Islet of Langerhans (tissue), 1 donor: ENCODE measurements around the gene C1QL1.

Source experiments
- FAIRE-seq: peaks from one replicate; lab custom pipeline; 2011; peaks lifted over from hg19 to GRCh38; lab: Jason Lieb, UNC

Gene C1QL1

DNA sequence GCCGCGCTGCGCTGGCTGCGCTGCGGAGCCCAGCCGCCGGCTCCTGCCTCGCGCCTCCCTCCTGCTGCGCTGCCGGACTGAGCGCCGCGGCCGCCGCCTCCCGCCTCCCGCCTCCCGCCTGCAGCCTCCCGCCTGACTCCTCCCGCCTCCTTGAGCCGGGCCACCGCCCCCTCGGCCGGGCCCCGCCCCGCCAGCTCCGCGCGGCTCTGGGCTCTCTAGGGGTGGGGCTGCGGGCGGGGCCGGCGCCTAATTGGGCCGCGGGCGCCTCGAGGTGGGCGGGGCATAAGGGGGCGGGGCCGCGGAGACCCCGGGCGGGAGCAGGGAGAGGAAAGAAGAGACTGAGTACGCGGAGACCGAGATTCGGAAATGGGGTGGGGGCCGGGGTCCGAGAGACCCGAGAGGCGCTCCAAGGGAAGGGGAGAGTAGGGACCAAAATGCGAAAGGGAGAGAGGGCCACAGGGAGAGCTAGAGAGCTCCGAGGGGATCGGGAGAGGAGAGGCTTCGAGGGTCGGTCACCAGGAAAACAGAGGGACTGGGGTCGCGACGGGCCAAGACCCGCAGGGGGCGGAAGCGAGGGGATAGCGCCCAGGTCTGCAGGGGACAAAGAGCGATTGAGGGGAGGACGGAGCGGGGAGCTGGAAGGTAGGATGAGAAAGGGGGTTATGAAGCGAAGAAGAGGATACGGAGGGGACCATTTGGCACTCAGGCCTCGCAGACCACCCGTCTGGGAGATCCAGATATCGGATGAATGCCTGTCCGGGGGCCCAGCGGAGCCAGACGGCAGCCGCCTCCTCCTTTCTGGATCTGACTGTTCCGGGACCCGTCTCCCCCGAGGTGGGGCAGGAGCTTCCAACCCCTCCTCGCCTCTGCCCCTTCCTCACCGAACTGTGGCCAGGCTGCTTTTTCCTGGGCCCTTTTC lies at the start of gene C1QL1:
Gene C1QL1 (minus strand): TSS at position 79 of the 919 bp plus-strand sequence. CDS start 255 bp downstream, outside the sequence.
- FAIRE-seq = no peak

DNA sequence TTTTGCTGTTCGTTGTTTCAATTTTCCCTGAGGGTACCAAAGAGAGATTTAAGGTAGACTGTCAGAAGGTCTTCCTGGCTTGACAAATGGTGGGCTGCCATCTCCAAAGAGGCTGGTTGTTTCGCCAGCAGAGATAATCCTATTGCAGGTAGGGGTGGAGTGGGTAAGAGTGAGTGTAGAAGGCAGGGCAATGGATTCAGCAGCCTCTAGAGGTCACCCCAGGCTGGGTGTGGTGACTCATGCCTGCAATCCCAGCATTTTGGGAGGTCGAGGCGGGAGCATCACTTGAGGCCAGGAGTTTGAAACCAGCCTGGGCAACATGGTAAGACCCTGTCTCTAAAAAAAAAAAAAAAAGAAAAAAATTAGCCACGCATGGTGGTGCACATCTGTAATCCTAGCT lies 48.7 kb upstream of the C1QL1 start:
- FAIRE-seq = no peak

DNA sequence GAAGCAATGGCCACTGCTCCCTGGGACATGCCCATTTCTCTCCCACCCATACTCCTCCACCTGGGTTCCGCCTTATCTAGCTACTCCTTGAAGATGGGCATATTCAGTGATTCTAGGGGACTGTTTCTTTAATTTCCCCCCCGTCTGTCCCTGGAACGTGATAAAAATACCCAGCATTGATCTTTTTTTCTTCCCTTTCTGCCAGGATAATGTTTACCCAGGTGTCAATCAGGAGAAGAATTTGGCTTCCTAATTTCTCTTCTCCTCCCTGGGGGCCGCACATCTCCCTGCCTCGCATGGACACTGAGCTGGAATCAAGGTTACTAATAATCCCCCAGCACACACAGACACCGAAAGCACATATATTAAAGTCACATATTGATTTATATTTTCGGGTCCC lies 48.1 kb upstream of the C1QL1 start:
- no peak for FAIRE-seq

DNA sequence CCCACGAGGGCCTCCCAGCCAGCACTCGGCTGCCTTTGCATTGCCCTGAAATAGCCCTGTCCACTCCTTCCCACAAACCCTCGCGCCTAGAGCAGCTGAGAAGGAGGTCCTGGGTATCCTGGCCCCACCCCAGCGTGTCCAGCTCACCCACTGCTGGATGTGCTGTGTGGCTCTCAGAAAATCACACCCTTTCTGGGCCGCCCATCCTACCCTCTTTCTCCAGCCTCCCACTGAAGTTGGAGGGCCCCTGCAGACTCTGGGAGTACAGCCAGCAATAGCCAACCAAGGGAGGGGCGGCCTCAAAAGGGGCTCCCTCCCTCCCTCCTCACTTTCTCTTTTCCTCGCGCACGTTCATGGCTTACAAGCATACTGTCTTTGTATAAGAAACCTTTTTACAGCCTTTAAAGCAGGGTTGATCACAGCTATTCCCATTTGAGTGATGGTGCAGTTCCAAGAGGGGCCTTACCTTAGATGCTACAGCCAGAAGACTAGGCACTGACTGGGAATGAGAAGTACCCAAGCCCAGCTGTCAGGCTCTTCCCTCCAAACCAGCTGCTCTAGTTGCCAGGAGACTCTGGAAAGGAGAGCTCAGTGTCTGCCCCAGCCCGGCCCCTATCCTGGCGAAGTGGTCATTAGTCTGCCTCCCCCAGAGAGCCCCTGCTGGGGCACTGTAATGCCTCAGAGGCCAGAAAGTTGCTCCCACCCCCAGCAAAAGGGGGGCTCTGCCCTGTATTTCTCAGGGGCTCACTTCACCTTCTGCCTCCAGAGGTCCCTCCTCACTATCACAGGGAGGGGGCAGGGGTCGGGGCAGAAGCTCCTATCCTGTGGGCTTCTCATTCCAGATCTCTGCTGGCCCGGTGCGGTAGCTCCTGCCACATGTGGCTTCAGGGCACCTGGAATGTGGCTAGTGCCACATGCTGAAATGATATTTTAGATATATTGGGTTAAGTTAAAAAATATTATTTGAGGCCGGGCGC lies 45.2 kb upstream of the C1QL1 start:
- no peak for FAIRE-seq

DNA sequence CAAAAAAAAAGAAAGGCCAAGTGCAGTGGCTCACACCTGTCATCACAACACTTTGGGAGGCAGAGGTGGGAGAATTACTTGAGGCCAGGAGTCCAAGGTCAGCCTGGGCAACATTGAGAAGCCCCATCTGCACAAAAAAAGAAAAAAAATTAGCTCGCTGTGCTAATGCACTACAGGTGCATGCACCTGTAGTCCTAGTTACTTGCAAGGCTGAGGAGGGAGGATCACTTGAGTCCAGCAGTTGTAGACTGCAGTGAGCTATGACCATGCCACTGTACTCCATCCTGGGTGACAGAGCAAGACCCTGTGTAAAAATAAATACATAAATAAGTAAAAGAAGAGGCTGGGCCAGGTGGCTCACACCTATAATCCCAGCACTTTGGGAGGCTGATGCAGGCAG lies 43.7 kb upstream of the C1QL1 start:
- no peak for FAIRE-seq

DNA sequence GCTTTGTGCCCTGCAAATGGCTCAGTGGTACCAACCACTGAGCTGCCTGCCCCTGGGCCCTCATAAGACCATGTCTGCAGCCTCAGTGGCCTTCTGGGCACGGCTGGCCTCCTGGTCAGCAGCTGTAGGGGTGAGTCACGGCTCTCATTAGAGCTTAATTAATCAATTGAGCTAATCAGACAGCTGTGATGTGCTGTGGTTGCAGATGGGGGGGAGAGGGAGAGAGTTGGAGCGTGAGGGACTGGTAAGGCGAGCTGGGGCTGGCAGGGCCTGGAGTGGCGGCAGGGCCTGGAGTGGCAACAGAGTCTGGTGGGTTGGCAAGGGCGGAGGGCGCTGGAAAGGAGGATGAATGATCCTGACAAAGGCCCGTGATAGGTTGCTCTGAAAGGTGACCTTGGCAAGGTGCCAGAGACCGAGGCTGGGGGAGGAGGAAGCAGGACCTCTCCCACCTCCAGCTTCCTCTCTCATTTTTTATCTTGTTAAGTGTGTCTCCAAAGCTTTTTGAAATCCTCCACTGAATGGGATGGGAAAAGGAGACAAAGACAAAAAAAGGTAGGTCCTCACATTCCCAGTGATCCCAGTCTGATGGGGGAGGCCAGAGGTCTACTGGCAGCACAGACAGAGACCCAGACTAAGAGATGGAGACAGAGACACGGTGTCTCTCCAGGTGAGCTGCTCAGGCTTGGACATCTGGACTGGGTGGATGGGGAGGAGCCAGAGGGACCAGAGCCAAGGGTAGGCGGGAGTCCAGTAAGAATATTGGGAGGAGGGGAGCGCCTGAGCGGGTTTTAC lies 41.8 kb upstream of the C1QL1 start:
- no peak for FAIRE-seq

DNA sequence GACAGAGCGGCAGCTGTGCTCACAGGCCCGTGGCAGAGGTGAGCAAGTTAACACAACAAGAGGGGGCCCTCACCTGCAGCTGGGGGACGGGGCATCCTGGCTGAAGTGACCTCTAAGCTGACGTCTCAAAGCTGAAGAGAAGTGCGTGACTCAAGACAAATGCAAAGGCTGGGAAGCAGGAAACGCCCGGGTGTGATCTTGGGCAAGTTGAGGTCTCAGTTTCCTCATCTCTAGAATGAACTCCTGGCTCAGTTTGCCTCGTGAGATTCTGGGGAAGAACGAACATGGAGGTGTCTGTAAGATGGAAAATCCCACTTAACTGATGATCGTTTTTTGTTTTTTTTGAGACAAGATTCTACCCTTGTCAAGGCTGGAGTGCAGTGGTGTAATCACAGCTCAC lies 40.1 kb upstream of the C1QL1 start:
- FAIRE-seq = no peak

DNA sequence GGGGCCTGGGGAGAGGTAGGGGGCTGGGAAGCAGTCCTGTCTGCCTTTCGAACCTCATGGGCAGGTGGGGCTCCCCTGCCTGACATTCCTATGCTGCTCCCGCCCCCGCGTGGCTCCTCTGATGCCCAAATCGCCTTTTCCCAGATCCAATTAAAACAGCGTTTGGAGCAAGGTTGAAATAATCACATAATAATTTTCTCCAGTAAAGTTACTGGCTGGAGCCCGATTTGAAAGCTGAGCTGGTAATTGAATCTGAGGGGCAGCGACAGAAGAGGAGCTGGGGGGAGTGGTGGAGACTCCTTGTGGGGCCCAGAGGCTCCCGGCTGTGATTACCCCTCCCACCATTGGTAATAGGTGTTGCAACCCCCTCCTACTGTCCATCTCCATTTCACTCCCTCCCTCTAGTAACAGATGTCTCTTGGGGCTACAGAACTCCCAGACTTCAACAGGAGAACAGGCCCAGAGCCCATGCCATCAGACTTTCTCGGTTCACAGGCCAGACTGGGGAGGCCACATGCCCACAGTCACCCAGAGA lies 38.9 kb upstream of the C1QL1 start:
- FAIRE-seq = no peak

DNA sequence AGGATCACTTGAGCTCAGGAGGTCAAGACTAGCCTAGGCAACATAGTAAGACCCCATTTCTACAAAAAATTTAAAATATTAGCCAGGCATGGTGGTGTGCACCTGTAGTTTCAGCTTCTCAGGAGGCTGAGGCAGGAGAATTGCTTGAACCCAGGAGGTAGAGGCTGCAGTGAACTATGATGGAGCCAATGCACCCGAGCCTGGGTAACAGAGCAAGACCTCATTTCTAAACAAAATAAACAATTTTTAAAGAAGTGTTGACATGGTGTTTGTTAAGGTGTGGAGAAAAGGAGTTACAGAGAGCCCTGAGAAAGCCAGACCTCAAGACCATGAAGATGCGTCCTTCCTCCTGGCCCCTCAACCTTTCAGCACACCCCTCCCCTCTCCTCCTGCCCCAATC lies 37.6 kb upstream of the C1QL1 start:
- no peak for FAIRE-seq

DNA sequence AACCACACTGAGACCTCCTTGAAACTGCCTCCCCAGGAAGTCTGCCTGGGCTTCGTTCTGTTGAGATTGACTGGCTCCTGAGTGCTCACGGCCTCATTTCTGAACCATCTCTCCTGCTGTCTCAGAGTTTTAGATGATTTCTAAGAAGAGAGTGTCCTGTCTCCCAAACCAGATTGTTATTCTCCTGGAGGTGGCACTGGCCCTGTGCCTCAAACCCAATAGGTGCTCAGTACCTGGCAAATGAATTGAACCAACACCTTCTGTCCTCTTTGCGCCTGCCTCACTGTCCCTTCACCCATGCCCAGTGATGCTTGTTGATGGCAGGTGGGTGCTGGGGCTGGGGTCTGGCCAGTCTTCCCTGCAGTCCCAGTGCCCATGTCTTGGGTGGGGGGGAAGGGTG lies 36.3 kb upstream of the C1QL1 start:
- FAIRE-seq = no peak

DNA sequence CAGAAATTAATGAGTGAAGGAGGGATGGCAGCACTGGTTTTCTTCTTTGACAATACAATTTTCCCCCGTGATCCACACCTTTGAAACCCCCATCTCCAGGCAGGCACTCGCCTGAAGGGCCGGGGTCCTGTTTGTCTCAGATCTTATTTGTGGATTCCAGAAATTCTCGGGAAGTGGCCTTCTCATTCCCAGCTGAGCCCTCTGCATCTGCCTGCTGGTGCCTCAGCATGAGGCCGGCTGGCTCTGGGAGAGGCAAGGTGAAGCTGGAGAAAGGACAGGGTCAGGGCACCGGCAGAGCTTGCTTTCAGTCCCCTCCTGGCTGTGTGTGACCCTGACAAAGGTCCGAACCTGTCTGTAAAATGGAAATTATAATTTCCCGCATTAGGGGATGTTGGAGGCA lies 35.8 kb upstream of the C1QL1 start:
- no peak for FAIRE-seq

DNA sequence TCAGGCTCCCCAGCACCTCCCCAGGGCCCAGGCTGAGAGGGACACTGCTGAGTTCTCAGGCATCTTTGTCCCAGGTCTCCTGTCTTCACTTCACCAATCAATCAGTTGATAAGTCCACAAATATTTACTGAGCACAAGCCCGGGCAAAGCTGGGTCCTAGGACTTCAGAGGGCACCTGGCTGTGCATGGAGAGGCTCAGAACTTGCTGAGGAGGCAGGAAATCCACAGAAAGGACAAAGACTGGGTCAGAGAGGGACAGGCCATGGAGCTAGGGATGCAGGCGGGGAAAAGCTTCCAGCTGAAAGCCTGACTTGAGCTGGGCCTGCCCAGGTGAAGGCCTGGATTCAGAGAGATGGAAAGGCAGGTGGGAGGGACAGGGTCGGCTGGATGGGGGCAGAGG lies 33.2 kb upstream of the C1QL1 start:
- no peak for FAIRE-seq

DNA sequence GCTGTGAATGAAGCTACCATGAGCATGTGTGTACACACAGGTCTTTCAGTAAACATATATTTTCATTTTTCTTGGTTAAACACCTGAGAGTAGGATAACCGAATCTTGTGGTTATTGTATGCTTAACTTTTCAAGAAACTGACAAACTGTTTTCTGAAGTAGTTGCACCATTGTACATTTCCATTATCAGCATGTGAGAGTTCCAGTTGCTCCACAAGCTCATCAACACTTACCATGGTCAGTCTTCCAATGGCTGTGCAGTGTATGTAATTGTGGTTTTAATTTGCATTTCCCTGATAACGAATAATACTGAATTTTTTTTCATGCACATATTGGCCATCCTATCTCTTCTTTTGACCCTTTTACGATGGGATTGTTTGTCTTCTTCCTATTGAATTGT lies 31.3 kb upstream of the C1QL1 start:
- no peak for FAIRE-seq

DNA sequence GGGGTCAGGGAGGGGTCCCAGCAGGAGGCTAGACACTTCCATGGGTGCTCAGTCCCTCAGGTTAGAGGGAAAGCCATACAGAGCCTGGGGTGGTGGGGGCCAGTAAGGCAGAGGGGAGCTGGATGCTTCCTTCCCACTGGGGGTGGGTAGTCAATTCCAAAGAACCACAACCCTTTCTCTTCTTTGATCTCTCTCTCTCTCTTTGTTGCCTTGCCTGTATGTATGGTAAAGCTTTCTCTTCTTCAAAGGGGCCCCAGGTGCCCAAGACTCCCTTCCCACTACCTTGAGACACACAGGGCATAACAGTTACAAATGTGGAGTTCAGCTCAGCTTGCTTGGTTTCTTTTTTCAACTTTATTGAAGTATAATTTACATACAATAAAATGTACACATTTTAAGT lies 30.5 kb upstream of the C1QL1 start:
- no peak for FAIRE-seq

DNA sequence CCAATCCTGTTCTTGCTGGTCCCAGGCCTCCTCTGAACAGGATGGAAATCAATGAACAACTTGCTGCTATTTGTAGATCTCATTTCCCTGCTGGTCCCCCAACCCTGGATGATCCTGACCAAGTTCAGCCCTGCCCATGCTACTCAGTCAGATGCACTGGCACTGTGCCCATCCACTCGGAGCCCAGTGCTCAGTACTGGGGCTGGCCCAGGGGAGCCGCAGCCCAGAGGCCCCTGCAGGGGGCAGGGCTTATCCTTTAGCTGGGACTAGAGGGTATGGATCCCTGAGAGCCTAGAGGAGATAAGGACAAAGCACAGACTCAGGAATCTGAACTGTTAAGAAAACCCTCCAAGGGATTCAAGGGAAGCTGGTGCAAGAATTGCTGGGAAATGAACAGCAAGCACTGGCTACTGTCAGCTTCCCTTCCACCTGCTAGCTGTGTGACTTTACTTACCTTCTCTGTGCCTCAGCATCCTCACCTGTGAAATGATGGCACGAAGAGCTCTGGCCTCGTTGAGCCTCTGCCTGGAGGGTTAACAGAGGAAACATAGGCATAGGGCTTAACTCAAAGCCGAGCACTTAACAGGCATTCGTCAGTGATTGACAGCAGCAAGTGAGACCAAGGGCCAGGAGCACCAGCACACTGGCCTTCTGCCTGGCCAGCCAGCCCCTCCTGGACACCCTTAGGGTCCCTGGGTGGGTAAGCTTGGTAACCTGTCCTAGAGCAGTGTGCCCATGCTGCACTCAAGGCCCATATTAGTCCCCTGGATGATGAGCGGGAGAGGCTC lies 29.8 kb upstream of the C1QL1 start:
- no peak for FAIRE-seq

DNA sequence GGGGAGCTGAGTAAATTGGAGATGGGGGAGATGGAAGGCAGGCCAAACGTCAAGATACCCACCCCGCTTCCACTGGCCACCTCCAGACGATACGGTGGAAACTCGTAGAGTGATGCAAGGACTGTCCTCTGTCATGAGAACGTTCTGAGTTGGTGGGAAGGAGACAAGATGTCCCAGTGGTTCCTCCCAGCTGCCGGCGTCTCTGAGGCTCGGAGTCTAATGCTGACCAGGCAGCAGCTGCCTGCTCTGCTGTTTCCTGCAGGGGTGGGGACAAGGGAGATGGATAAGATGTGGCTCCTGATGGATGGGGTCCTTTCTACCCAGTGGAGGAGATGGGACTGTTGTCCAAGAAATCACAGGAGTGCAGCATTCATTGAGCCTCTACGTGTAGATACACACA lies 28.2 kb upstream of the C1QL1 start:
- no peak for FAIRE-seq

DNA sequence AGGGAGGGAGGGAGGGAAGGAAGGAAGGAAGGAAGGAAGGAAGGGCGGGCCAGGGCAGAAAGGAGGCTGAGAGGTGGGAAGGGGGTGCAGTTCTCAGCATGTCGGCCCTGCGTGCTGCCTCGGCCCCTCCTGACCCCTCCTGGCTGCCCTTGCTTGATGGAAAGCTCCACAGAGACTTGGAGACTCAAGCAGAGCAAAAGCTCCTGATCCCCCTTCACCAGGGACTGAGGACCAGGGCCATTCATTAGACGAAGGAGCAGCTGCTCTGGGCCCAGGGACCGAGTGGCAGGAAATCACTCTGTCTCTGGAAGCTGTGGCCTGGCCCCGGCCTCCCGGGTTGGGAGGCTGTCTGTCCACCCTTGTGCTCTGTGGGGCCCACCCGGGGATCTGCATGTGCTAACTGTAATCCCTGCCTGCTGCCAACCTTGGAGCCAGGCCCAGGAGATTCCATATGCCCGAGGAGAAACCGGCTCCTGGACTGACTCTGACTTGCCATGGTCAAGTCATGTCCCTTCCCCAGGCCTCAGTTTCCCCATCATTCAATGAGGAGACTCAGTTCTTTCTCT lies 27.4 kb upstream of the C1QL1 start:
- no peak for FAIRE-seq

DNA sequence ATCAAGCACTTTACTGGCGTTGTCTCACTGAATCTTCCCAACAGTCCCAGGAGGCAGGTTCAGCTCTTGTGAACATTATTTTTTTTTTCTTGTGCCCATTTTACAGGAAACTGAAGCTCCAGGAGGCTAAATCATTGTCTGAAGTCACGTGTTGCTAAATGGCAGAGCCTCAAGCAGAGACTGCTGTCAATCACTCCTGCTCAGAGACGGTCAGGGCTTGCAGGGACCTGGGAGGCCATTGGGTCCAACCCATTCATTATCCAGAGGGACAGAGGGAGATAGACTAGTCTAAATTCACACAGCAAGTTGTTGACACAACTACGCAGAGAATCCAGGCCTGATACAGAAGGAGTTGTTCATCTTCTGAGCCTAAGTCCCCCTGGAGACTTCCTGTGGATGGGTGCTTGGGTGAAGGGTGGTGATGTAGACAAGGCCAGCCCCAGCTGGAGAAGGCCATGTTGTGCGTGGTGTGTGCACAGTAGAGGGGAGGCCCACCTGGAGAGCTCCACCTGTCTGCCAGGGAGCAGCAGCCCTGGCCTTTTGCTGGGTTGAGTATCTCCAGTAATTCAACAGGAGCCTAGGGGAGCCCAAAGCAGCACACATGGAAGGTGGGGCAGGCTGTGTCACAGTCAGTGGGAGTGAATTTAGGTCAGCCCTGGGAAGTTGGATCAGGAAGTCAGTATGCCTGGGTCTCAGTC lies 24.3 kb upstream of the C1QL1 start:
- FAIRE-seq = no peak

DNA sequence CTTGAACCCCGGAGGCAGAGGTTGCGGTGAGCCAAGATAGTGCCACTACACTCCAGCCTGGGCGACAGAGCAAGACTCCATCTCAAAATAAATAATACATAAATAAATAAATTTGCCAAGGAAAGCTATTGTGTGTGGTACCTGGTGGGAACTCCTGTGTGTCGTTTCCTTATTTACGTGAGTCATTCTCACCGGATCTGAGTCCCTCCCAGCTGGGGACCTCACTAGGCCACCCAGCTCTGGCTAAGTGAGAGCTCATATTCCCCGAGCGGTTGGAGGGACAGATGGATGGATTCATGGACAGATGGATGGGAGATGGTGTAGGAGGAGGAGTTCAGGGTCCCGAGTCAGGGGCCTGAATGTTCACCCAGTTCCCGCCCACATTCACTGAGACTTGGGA lies 22.9 kb upstream of the C1QL1 start:
- FAIRE-seq = no peak

DNA sequence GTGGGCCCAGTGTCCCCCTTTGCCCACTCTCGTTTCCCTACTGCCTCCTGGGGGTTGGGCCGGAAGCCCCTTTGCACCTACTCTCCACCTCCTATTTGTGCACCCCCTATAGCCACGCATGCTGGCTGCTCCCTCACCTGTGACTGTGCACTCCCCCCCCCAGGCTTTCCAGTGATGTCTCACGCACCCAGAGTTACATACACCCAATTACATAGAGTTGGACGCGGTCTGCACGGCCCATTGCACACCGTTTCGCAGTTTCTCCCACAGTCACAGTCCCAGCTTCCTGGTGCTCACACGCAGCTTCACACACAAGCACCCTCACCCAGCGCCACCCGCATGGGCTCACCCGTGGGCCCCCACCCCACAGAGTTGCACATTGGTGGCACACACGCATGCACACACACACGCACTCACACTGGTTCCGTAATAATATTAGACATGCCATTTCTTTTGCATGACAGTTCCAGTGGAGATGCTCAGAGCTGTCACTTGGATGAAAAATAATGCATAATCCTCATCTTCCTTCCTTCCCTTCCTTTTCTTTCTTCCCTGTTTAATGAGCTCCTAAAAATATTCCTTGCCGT lies 21.5 kb upstream of the C1QL1 start:
- no peak for FAIRE-seq
